SU-DHL-6 (cell line): ENCODE data around the gene TMC3.

Experiments
- EZH2phosphoT487 ChIP-seq: fragments of 200-600 bp; sonication (generic), shearing (Covaris generic); conservative IDR thresholded peaks from 2 replicates; pipeline ENCODE4 v1.6.1; 2018; ENCODE audit warnings: mild to moderate bottlenecking, antibody characterized with exemption, low read length, moderate library complexity, mixed read lengths
- TF ChIP-seq, protein P1 (sequence below): fragments of 200-600 bp; sonication (generic); IDR thresholded peaks from one replicate; pipeline ENCODE4 v1.5.1; 2017; ENCODE audit warnings: antibody characterized with exemption, mild to moderate bottlenecking, low read length, moderate library complexity; ENCODE audit not compliant: insufficient read depth, poor library complexity, severe bottlenecking

- TF ChIP-seq, protein P1, sequence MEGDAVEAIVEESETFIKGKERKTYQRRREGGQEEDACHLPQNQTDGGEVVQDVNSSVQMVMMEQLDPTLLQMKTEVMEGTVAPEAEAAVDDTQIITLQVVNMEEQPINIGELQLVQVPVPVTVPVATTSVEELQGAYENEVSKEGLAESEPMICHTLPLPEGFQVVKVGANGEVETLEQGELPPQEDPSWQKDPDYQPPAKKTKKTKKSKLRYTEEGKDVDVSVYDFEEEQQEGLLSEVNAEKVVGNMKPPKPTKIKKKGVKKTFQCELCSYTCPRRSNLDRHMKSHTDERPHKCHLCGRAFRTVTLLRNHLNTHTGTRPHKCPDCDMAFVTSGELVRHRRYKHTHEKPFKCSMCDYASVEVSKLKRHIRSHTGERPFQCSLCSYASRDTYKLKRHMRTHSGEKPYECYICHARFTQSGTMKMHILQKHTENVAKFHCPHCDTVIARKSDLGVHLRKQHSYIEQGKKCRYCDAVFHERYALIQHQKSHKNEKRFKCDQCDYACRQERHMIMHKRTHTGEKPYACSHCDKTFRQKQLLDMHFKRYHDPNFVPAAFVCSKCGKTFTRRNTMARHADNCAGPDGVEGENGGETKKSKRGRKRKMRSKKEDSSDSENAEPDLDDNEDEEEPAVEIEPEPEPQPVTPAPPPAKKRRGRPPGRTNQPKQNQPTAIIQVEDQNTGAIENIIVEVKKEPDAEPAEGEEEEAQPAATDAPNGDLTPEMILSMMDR, result no peak
- TF ChIP-seq EZH2phosphoT487, result no peak
Measured at GRCh38 chr15:81293728-81294515, 80.1 kb downstream of the TMC3 start.
